Esophagus muscularis mucosa (tissue), 4 donors: ENCODE results near the gene FGFR1OP2. TPM values are rescaled to one million over a fixed set of nuclear protein-coding genes. Genes with fewer than 3 reads are reported as not detected.

Source experiments
- DNase-seq: peaks from one replicate; pipeline ENCODE4 v3.0.0-alpha.2; 2017; ENCODE audit errors: extremely low spot score
- H3K27ac ChIP-seq, 4 donors: fragments of 200-600 bp; sonication (generic); replicated peaks in 1 of 4; 1 replicate in 3 of 4; 2 replicates in 1 of 4; pipeline ENCODE4 v1.5.1; 2016 to 2019; ENCODE audit warnings: mild to moderate bottlenecking in 1 of 4
- H3K27me3 ChIP-seq, 4 donors: fragments of 200-600 bp; sonication (generic); one replicate each; pipeline versions ENCODE4 v1.5.1 to v1.6.0; 2016 to 2019
- H3K36me3 ChIP-seq, 4 donors: fragments of 200-600 bp; sonication (generic); one replicate each; pipeline ENCODE4 v1.5.1; 2016 to 2019
- H3K4me1 ChIP-seq, 4 donors: fragments of 200-600 bp; sonication (generic); one replicate each; pipeline ENCODE4 v1.5.1; 2016 to 2019
- H3K4me3 ChIP-seq, 4 donors: fragments of 200-600 bp; sonication (generic); 1 replicate in 2 of 4; 2 replicates in 2 of 4; pipeline ENCODE4 v1.5.1; 2016 to 2019; ENCODE audit warnings: mild to moderate bottlenecking in 4 of 4, moderate library complexity in 1 of 4
- H3K9me3 ChIP-seq, 4 donors: fragments of 200-600 bp; sonication (generic); 1 replicate in 3 of 4; 2 replicates in 1 of 4; pipeline ENCODE4 v1.5.1; 2016 to 2019
- EP300 ChIP-seq: sonication (generic); formaldehyde crosslinking; IDR thresholded peaks from one replicate; pipeline ENCODE4 v1.6.1; 2017; ENCODE audit warnings: antibody characterized with exemption
- POLR2A ChIP-seq: fragments of 450-650 bp; IDR thresholded peaks from one replicate; pipeline ENCODE4 v1.6.1; 2017; ENCODE audit warnings: antibody characterized with exemption, moderate library complexity, mild to moderate bottlenecking, low read depth
- POLR2AphosphoS5 ChIP-seq, 2 donors: sonication (generic); formaldehyde crosslinking; IDR thresholded peaks; one replicate each; pipeline ENCODE4 v1.6.1; 2017; ENCODE audit warnings: antibody characterized with exemption in 2 of 2
- WGBS: methylation state at CpG from one replicate; pipeline ENCODE4 v1.1.5; 2018; 5-methylcytosine and 5-hydroxymethylcytosine counted together
- intact Hi-C: fragments of 100-400 bp; cut with DNase I; formaldehyde crosslinking; loops from one replicate; pipeline ENCODE4 v1.15.1; 2023
- total RNA-seq, 4 donors: library from RNA; depleted of rRNA; stranded (reverse); fragments of >200 nt; gene quantifications; one replicate each; pipeline versions ENCODE4 v1.1.0 to v1.2.1, GENCODE V29; 2016
- TF ChIP-seq, protein P1 (sequence below), 3 experiments: fragments of 200-600 bp in 2 of 3; fragments of 450-650 bp in 1 of 3; sonication (generic) in 2 of 3; IDR thresholded peaks; one replicate each; pipeline ENCODE4 v1.5.1; 2017 to 2019; ENCODE audit warnings: antibody characterized with exemption in 3 of 3, mild to moderate bottlenecking in 2 of 3, moderate library complexity in 1 of 3

FGFR1OP2 gene
- total RNA-seq, 4 donors from 2014 or later: 52.7 to 65.9 (median 59.4) TPM

DNA sequence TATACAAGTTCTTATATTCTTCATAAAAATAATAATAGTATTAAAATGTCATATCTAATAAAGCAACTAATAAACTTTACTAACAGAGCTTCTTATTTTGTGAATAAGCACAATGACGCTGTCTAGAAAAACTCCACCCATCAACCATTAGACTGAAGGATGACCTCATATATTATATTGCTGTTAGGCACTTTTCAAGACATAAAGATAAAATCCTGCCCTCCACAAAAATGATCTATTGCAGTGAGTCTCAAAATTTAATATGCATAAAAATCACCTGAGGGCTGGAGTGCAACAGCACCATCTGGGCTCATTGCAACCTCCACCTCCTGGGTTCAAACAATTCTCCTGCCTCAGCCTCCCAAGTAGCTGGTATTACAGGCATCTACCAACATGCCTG lies 55.8 kb downstream of the FGFR1OP2 start:
- TF ChIP-seq POLR2AphosphoS5 (IDR thresholded peaks at IDR 0.05) (no peak), EP300 (no peak), POLR2A (no peak)
- TF ChIP-seq, protein P1, sequence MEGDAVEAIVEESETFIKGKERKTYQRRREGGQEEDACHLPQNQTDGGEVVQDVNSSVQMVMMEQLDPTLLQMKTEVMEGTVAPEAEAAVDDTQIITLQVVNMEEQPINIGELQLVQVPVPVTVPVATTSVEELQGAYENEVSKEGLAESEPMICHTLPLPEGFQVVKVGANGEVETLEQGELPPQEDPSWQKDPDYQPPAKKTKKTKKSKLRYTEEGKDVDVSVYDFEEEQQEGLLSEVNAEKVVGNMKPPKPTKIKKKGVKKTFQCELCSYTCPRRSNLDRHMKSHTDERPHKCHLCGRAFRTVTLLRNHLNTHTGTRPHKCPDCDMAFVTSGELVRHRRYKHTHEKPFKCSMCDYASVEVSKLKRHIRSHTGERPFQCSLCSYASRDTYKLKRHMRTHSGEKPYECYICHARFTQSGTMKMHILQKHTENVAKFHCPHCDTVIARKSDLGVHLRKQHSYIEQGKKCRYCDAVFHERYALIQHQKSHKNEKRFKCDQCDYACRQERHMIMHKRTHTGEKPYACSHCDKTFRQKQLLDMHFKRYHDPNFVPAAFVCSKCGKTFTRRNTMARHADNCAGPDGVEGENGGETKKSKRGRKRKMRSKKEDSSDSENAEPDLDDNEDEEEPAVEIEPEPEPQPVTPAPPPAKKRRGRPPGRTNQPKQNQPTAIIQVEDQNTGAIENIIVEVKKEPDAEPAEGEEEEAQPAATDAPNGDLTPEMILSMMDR (IDR thresholded peaks at IDR 0.05): no peak
- Histone ChIP-seq H3K4me1 (peaks cover 0 to 3% (median 0%) of the 10 kb centered on the region in 4 donors), H3K27ac (no peak overlapping the region), H3K9me3 (no peaks in the 10 kb centered on the region), H3K4me3 (no peak overlapping the region), H3K36me3 (peaks cover 6 to 89% (median 57%) of the 10 kb centered on the region in 4 donors), H3K27me3 (no peaks in the 10 kb centered on the region)
- WGBS: 92% methylated on average over 1 of the region's 1 CpG
- intact Hi-C loops: no loop called here
- DNase-seq: no peak

DNA sequence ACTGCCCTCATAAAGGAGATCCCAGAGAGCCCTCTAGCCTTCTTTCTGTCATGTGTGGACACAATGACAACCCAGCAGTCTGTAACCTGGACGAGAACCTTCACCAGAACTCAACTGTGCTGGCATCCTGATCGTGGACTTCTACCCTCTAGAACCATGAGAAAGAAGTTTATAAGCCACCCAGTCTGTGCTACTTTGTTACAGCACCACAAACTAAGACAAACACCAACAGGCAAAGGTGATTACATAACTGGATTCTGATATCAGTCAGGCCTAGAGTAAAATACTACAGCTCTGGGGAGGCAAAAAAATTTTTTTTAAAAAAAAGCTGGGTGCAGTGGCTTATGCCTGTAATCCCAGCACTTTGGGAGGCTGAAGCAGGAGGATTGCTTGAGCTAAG lies 57.4 kb downstream of the FGFR1OP2 start:
- TF ChIP-seq EP300 (no peak), POLR2A (no peak), POLR2AphosphoS5 (IDR thresholded peaks at IDR 0.05) (no peak)
- TF ChIP-seq, protein P1 (IDR thresholded peaks at IDR 0.05): no peak
- 90% methylated on average over 2 of the region's 2 CpGs for WGBS
- Histone ChIP-seq H3K4me1 (peaks cover 0 to under 1% (median 0%) of the 10 kb centered on the region in 4 donors), H3K9me3 (no peaks in the 10 kb centered on the region), H3K27me3 (no peaks in the 10 kb centered on the region), H3K27ac (no peak overlapping the region), H3K4me3 (no peak overlapping the region), H3K36me3 (peaks cover 0 to 82% (median 55%) of the 10 kb centered on the region in 4 donors)
- intact Hi-C loops: no loop called here
- no peak for DNase-seq

DNA sequence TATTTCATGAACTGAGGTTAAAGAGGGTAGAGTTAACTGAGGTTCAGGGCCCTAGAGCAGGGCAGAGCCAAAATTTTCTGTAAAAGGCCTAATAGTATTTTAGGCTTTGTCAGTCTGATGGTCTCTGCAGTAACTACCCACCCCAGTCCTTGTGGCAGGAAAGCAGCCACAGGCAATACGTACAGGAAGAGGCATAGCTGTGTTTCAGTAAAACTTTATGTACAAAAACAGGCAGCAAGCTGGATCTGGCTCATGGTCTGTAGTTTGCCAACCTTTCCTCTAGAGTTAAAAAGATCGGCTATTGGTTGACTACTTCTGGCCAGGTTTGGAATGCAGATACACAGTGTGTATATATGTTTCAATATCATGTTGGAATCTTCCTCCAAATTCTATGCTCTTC lies 58.7 kb downstream of the FGFR1OP2 start:
- TF ChIP-seq POLR2AphosphoS5 (IDR thresholded peaks at IDR 0.05): no peak
- no peak for TF ChIP-seq EP300
- TF ChIP-seq, protein P1 (IDR thresholded peaks at IDR 0.05): no peak
- no peak for TF ChIP-seq POLR2A
- Histone ChIP-seq H3K9me3 (no peaks in the 10 kb centered on the region), H3K4me3 (no peak overlapping the region), H3K27ac (no peak overlapping the region), H3K4me1 (peaks cover 0 to 10% (median 2%) of the 10 kb centered on the region in 4 donors), H3K36me3 (peaks cover 0 to 77% (median 53%) of the 10 kb centered on the region in 4 donors), H3K27me3 (no peaks in the 10 kb centered on the region)
- intact Hi-C loops: no loop called here
- 88% methylated on average over 2 of the region's 2 CpGs for WGBS
- DNase-seq: no peak

DNA sequence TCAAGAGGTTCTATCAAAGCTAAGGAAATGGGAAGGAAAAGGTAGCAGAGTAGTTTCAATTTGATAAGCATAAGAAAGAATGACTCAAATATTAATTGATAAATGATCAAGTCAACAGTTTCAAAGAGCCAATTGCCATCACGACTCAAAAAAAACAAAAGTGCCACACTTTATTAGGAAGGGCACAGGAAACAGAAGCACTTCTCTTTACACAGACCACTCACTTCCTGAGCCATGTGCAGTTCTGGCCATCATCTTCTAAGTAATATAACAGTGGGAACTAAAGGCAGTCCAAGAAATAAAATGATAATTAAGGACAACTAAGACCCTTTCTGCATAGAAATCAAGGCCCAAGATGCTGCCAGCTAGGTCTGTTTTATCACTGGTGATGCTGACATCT lies 62.7 kb downstream of the FGFR1OP2 start:
- TF ChIP-seq EP300 (no peak), POLR2AphosphoS5 (IDR thresholded peaks at IDR 0.05) (no peak), POLR2A (no peak)
- TF ChIP-seq, protein P1 (IDR thresholded peaks at IDR 0.05): no peak
- Histone ChIP-seq H3K27ac (no peak overlapping the region), H3K9me3 (no peaks in the 10 kb centered on the region), H3K4me1 (peaks cover 0 to 30% (median 19%) of the 10 kb centered on the region in 4 donors), H3K4me3 (no peak overlapping the region), H3K27me3 (no peaks in the 10 kb centered on the region), H3K36me3 (peaks cover 0 to 41% (median 26%) of the 10 kb centered on the region in 4 donors)
- no peak for DNase-seq
- intact Hi-C loops: no loop called here
- WGBS: 54% methylated on average over 1 of the region's 1 CpG

DNA sequence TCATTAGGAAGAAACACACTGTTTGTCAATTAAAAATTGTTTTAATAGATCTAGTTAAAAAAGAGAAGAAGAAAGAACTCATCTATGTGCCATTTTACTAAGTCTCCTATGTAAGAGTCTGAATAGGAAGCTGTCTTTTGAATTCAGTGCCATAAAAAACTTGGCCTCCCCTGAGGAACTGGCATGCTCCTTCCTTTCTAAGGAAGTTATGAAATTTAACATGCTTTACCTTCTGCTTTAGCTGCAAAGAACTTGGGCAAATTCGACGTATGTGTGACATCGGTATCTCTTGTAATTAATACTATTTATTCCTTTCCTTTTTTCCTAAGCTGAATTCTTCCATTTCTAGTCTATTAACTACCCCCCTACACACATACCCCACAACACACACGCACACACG lies 63.4 kb downstream of the FGFR1OP2 start:
- Histone ChIP-seq H3K9me3 (no peaks in the 10 kb centered on the region), H3K27me3 (no peaks in the 10 kb centered on the region), H3K36me3 (peaks cover 0 to 34% (median 21%) of the 10 kb centered on the region in 4 donors), H3K4me3 (no peak overlapping the region), H3K27ac (no peak overlapping the region), H3K4me1 (peaks cover 0 to 35% (median 21%) of the 10 kb centered on the region in 4 donors)
- WGBS: 76% methylated on average over 5 of the region's 5 CpGs
- no peak for DNase-seq
- intact Hi-C loops: no loop called here
- TF ChIP-seq, protein P1 (IDR thresholded peaks at IDR 0.05): no peak
- TF ChIP-seq EP300: no peak
- TF ChIP-seq POLR2AphosphoS5 (IDR thresholded peaks at IDR 0.05): no peak
- no peak for TF ChIP-seq POLR2A
